Measurements from ENCODE around the gene B3GNT3. TPM values are rescaled to one million over a fixed set of nuclear protein-coding genes. Genes with fewer than 3 reads are reported as not detected.

B3GNT3 gene
- total RNA-seq, 1 donor from 2014 or later, result not detected

GRCh38 chr19:17848595-17849292 lies 53.8 kb downstream of the B3GNT3 start:
- H3K4me3 Mint-ChIP-seq (ENCODE audit: unreplicated experiment), result no peak overlapping the region
- no peak for DNase-seq (ENCODE audit: extremely low spot score, unreplicated experiment)
- H3K27ac Mint-ChIP-seq (ENCODE audit: unreplicated experiment), result peak overlapping the region; percentile 56
- no peaks in the 10 kb centered on the region for H3K36me3 Mint-ChIP-seq (ENCODE audit: unreplicated experiment)
- H3K4me1 Mint-ChIP-seq (ENCODE audit: unreplicated experiment), result peaks cover 8% of the 10 kb centered on the region
- H3K9me3 Mint-ChIP-seq (ENCODE audit: unreplicated experiment), result no peaks in the 10 kb centered on the region
- no peaks in the 10 kb centered on the region for H3K27me3 Mint-ChIP-seq (ENCODE audit: unreplicated experiment)
- TF ChIP-seq CTCF (IDR thresholded peaks at IDR 0.05), result no peak

- Mint-ChIP-seq H3K4me3 (ENCODE audit: unreplicated experiment) (no peak overlapping the region), H3K4me1 (ENCODE audit: unreplicated experiment) (peaks cover 12% of the 10 kb centered on the region), H3K27me3 (ENCODE audit: unreplicated experiment) (no peaks in the 10 kb centered on the region), H3K9me3 (ENCODE audit: unreplicated experiment) (no peaks in the 10 kb centered on the region), H3K36me3 (ENCODE audit: unreplicated experiment) (no peaks in the 10 kb centered on the region), H3K27ac (ENCODE audit: unreplicated experiment) (no peak overlapping the region)
- DNase-seq (ENCODE audit: extremely low spot score, unreplicated experiment), result no peak
- no peak for TF ChIP-seq CTCF (IDR thresholded peaks at IDR 0.05)
Measured at GRCh38 chr19:17854061-17854460, 59.1 kb downstream of the B3GNT3 start.

- Mint-ChIP-seq H3K36me3 (ENCODE audit: unreplicated experiment) (no peaks in the 10 kb centered on the region), H3K4me1 (ENCODE audit: unreplicated experiment) (peaks cover 18% of the 10 kb centered on the region), H3K27ac (ENCODE audit: unreplicated experiment) (no peak overlapping the region), H3K27me3 (ENCODE audit: unreplicated experiment) (no peaks in the 10 kb centered on the region), H3K4me3 (ENCODE audit: unreplicated experiment) (no peak overlapping the region), H3K9me3 (ENCODE audit: unreplicated experiment) (no peaks in the 10 kb centered on the region)
- DNase-seq (ENCODE audit: extremely low spot score, unreplicated experiment), result peak; percentile 95
- peak; percentile 96 for TF ChIP-seq CTCF (IDR thresholded peaks at IDR 0.05)
Measured at GRCh38 chr19:17855280-17856152, 60.6 kb downstream of the B3GNT3 start.

GRCh38 chr19:17859533-17860330 lies 64.8 kb downstream of the B3GNT3 start, which contains the start of gene RPL18A:
TSS of gene RPL18A (plus strand) at chr19:17859910. CDS start at chr19:17859957, 47 bp downstream.
- Mint-ChIP-seq H3K36me3 (ENCODE audit: unreplicated experiment) (peaks cover 18% of the 10 kb centered on the region), H3K4me1 (ENCODE audit: unreplicated experiment) (peaks cover 31% of the 10 kb centered on the region), H3K4me3 (ENCODE audit: unreplicated experiment) (peak within 1 kb of the TSS; percentile 97), H3K9me3 (ENCODE audit: unreplicated experiment) (no peaks in the 10 kb centered on the region), H3K27ac (ENCODE audit: unreplicated experiment) (peak within 1 kb of the TSS; percentile 86), H3K27me3 (ENCODE audit: unreplicated experiment) (no peaks in the 10 kb centered on the region)
- DNase-seq (ENCODE audit: extremely low spot score, unreplicated experiment), result peak; percentile 99
- TF ChIP-seq CTCF (IDR thresholded peaks at IDR 0.05), result peak; percentile 83

All from osteocyte (in vitro differentiated cells).